OCI-LY7 (cell line): ENCODE measurements around the gene HSPA2.

Source experiments
- CTCF ChIP-seq: fragments of 200-600 bp; sonication (generic); conservative IDR thresholded peaks from 2 replicates; pipeline ENCODE4 v1.5.1; 2014; ENCODE audit warnings: mild to moderate bottlenecking, antibody characterized with exemption, low read length, moderate library complexity, mixed read lengths
- EZH2phosphoT487 ChIP-seq: fragments of 200-600 bp; sonication (generic); IDR thresholded peaks from 2 replicates; pipeline ENCODE4 v1.6.1; 2018; ENCODE audit warnings: low read depth, borderline replicate concordance, mild to moderate bottlenecking, mixed run types, antibody characterized with exemption, low read length, moderate library complexity, mixed read lengths

- no peak for TF ChIP-seq CTCF
- no peak for TF ChIP-seq EZH2phosphoT487
Measured at GRCh38 chr14:64515053-64515452, 25.5 kb upstream of the HSPA2 start.
